ENCODE measurements around the gene PIP4P1. TPM values are rescaled to one million over a fixed set of nuclear protein-coding genes. Genes with fewer than 3 reads are reported as not detected.
A peak's percentile ranks its signal among the peaks of the same experiment; 100 is the strongest.

PIP4P1 gene
- total RNA-seq, 6 donors from 2014 or later: 20.8 to 58.7 (median 34.2) TPM

DNA sequence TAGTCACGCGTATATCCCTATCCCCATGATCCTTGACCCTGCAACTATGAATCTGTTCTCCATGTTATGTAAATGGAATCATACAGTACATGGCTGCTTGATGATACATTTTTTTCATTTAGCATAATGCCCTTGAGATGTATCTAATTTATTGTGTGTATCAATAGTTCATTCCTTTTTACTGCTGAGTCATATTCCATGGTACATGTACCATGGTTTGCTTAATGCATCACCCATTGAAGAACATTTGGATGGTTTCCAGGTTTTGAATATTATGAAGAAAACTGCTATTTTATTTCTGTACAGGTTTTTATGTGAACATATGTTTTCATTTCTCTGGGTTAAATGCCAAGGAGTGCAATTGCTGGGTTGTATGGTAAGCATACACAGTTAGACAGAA is 40.1 kb upstream of the PIP4P1 start:
- Histone ChIP-seq H3K27ac (no peak overlapping the region), H3K9me3 (no peaks in the 10 kb centered on the region), H3K36me3 (no peaks in the 10 kb centered on the region), H3K4me1 (peaks cover 0 to 5% (median 0%) of the 10 kb centered on the region in 4 donors), H3K27me3 (no peaks in the 10 kb centered on the region), H3K4me3 (no peak overlapping the region)
- 98% methylated on average over 2 of the region's 2 CpGs for WGBS, 2 donors
- ATAC-seq (ENCODE audit: low FRiP score in 2 of 2) (no peak), DNase-seq (no peak)
- TF ChIP-seq, protein P1, sequence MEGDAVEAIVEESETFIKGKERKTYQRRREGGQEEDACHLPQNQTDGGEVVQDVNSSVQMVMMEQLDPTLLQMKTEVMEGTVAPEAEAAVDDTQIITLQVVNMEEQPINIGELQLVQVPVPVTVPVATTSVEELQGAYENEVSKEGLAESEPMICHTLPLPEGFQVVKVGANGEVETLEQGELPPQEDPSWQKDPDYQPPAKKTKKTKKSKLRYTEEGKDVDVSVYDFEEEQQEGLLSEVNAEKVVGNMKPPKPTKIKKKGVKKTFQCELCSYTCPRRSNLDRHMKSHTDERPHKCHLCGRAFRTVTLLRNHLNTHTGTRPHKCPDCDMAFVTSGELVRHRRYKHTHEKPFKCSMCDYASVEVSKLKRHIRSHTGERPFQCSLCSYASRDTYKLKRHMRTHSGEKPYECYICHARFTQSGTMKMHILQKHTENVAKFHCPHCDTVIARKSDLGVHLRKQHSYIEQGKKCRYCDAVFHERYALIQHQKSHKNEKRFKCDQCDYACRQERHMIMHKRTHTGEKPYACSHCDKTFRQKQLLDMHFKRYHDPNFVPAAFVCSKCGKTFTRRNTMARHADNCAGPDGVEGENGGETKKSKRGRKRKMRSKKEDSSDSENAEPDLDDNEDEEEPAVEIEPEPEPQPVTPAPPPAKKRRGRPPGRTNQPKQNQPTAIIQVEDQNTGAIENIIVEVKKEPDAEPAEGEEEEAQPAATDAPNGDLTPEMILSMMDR (IDR thresholded peaks at IDR 0.05): no peak
- TF ChIP-seq POLR2A (IDR thresholded peaks at IDR 0.05) (no peak), POLR2AphosphoS5 (IDR thresholded peaks at IDR 0.05) (no peak), EP300 (IDR thresholded peaks at IDR 0.05) (no peak)

DNA sequence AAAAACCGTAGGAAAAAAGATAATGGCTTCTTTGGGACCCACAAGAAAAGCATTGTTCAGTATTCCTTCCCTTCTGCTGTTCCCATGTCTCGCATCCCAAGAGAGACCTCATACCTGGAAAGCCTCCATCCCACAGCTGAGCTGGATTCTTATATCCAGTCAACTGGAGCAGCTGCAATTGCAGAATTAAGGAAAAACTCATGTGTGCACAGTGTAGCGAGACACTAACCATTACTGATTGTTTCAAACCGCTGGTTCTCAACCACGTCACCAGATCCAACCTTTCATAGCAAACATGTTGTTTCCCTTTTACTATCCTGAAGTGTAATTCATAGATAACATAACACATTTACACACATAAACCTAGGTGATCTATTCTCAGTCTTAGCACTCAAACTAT is 38.6 kb upstream of the PIP4P1 start:
- H3K4me3 ChIP-seq: no peak overlapping the region
- H3K36me3 ChIP-seq: no peaks in the 10 kb centered on the region
- H3K4me1 ChIP-seq: peaks cover 0 to 5% (median 0%) of the 10 kb centered on the region in 4 donors
- H3K9me3 ChIP-seq: no peaks in the 10 kb centered on the region
- ATAC-seq (ENCODE audit: low FRiP score in 2 of 2) (no peak), DNase-seq (no peak)
- H3K27ac ChIP-seq: no peak overlapping the region
- H3K27me3 ChIP-seq: no peaks in the 10 kb centered on the region
- TF ChIP-seq POLR2A (IDR thresholded peaks at IDR 0.05): no peak
- TF ChIP-seq, protein P1 (IDR thresholded peaks at IDR 0.05): no peak
- no peak for TF ChIP-seq POLR2AphosphoS5 (IDR thresholded peaks at IDR 0.05)
- TF ChIP-seq EP300 (IDR thresholded peaks at IDR 0.05): no peak
- WGBS, 2 donors: 94 to 95% methylated on average over 5 of the region's 5 CpGs

DNA sequence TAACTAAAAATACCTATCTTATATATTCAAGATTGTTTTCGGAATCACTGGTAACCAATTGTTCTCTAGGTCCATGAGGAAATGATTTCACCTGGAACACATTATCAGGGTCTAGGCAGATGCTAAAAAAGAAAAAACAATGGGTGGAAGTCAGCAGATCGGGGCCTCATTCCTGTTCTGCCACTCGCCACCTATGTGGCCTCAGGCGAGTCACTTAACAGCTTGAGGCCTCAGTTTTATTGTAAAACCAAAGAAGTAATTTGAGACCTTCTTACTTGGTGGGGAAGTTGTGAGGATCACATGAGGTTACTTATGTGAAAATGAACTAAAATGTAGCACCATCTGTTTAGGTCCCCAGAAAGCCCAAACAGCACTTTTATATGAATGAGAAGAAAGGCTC is 37.9 kb upstream of the PIP4P1 start:
- no peak for ATAC-seq (ENCODE audit: low FRiP score in 2 of 2)
- H3K9me3 ChIP-seq: no peaks in the 10 kb centered on the region
- H3K36me3 ChIP-seq: no peaks in the 10 kb centered on the region
- no peak for DNase-seq
- WGBS, 2 donors: 50 to 59% methylated on average over 4 of the region's 4 CpGs
- no peak overlapping the region for H3K4me3 ChIP-seq
- TF ChIP-seq EP300 (IDR thresholded peaks at IDR 0.05): no peak
- TF ChIP-seq POLR2AphosphoS5 (IDR thresholded peaks at IDR 0.05): no peak
- TF ChIP-seq POLR2A (IDR thresholded peaks at IDR 0.05): no peak
- no peaks in the 10 kb centered on the region for H3K27me3 ChIP-seq
- peaks cover 0 to 4% (median 0%) of the 10 kb centered on the region in 4 donors for H3K4me1 ChIP-seq
- H3K27ac ChIP-seq: no peak overlapping the region

DNA sequence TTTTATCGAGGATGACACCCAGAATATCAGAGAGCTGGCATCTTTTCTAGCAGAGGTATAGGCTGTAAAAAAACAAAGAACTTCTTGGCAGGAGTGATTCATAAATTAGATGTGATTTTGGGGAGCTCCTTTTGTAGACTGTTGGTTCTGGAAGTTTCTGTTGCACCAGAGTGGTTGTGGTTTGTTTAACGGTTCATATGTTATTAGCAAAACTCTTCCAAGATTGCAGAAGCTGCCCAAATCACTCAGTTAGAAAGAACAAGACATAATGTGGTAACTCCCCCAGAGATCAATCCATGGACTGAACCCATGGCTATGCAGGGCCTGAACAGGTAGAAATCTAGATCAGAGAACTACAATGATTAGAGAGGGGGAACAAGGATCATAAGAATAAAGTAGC is 37.4 kb upstream of the PIP4P1 start:
- DNase-seq: no peak
- Histone ChIP-seq H3K4me1 (no peaks in the 10 kb centered on the region), H3K9me3 (no peaks in the 10 kb centered on the region), H3K36me3 (no peaks in the 10 kb centered on the region), H3K27ac (no peak overlapping the region), H3K4me3 (no peak overlapping the region), H3K27me3 (no peaks in the 10 kb centered on the region)
- ATAC-seq (ENCODE audit: low FRiP score in 2 of 2): no peak
- WGBS, 2 donors: 73 to 79% methylated on average over 2 of the region's 2 CpGs
- no peak for TF ChIP-seq POLR2A (IDR thresholded peaks at IDR 0.05)
- TF ChIP-seq POLR2AphosphoS5 (IDR thresholded peaks at IDR 0.05): no peak
- TF ChIP-seq, protein P1 (IDR thresholded peaks at IDR 0.05): no peak
- no peak for TF ChIP-seq EP300 (IDR thresholded peaks at IDR 0.05)

DNA sequence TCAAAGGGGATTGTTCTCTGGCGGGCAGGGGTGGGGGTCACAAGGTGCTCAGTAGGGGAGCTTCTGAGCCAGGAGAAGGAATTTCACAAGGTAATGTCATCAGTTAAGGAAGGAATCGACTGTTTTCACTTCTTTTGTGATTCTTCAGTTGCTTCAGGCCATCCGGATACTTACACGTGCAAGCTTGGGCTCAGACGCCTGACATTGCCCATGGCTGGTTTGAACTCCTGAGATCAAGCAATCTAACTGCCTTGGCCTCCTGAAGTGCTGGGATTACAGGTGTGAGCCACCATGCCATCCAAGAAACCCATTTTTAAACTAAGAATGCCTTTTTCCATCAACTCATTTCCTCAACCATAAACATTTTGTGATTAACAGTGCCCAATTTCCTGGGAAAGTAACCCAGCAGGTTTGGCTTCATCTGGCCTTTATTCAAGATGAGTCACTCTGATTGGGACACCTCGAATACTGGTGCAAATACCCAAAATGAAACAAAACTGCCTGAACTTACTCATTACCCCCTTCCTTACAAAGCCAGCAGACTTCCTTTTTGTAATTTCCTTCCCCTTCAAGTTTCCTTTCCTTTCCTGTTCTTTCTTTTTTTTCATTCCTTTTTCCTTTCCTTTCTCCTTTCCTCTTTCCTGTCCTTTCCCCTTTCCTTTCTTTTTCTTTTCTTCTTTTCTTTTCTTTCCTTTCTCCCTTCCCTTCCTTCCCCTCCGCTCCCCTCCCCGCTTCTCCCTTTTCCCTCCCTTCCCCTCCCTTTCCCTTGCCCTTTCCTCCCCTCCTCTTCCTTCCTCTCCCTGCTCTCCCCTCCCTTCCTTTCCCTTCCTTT is 33.9 kb upstream of the PIP4P1 start:
- DNase-seq (no peak), ATAC-seq (ENCODE audit: low FRiP score in 2 of 2) (peak in 1 of 2 donors; percentile 39)
- TF ChIP-seq POLR2AphosphoS5 (IDR thresholded peaks at IDR 0.05) (no peak), EP300 (IDR thresholded peaks at IDR 0.05) (no peak), POLR2A (IDR thresholded peaks at IDR 0.05) (no peak)
- TF ChIP-seq, protein P1 (IDR thresholded peaks at IDR 0.05): no peak
- 79 to 82% methylated on average over 8 of the region's 8 CpGs for WGBS, 2 donors
- H3K4me1 ChIP-seq: peaks cover 0 to 4% (median 0%) of the 10 kb centered on the region in 4 donors
- H3K9me3 ChIP-seq: no peaks in the 10 kb centered on the region
- H3K27me3 ChIP-seq: no peaks in the 10 kb centered on the region
- H3K36me3 ChIP-seq: no peaks in the 10 kb centered on the region
- no peak overlapping the region for H3K4me3 ChIP-seq
- no peak overlapping the region for H3K27ac ChIP-seq

Data from upper lobe of left lung (tissue), 6 donors.